ENCODE data around the gene ANKRD30B.
"Not testable (repeated sequence)": the region's sequence is repeated elsewhere in the genome, so short reads cannot be mapped to it uniquely, and the experiment has no call there.

The ANKRD30B gene

GRCh38 chr18:14855634-14856033, 107.7 kb downstream of the ANKRD30B start:
- not testable (repeated sequence) for DNase-seq

GRCh38 chr18:14856256-14856655, 108.3 kb downstream of the ANKRD30B start:
- not testable (repeated sequence) for DNase-seq

DNA sequence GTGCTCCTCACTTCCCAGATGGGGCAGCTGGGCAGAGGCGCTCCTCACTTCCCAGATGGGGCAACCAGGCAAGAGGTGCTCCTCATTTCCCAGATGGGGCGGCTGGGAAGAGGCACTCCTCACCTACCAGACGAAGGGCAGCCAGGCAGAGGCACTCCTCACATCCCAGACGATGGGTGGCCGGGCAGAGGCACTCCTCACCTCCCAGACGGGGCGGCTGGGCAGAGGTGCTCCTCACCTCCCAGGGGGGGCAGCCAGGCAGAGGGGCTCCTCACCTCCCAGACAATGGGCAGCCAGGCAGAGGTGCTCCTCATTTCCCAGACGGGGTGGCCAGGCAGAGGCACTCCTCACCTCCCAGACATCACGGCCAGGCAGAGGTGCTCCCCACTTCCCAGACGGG, 110.5 kb downstream of the ANKRD30B start:
- DNase-seq = not testable (repeated sequence)

GRCh38 chr18:14859995-14860394, 112.0 kb downstream of the ANKRD30B start:
- not testable (repeated sequence) for DNase-seq

- not testable (repeated sequence) for DNase-seq
Observed at GRCh38 chr18:14866426-14866825, 118.5 kb downstream of the ANKRD30B start.

GRCh38 chr18:14867988-14868387, 120.0 kb downstream of the ANKRD30B start:
- DNase-seq = not testable (repeated sequence)

GRCh38 chr18:14868825-14869224, 120.9 kb downstream of the ANKRD30B start:
- not testable (repeated sequence) for DNase-seq

DNA sequence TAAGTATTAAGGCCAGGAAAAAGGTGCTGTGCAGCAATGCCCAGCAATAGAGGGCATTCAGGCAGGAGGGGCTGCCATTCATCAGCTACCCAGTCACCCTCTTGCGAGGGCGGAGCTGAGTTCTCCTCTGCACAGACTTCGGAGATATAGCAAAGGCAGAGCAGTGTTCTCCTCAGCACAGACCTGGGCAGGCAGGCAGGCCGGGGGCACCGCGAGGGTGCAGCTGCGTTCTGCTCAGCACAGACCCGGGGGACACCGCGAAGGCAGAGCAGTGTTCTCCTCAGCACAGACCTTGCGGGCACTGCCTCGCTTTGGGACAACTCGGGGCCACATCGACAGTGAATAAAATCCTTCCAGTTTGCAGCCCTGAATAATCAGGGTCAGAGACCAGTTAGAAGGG, 130.9 kb downstream of the ANKRD30B start:
- DNase-seq = not testable (repeated sequence)

DNA sequence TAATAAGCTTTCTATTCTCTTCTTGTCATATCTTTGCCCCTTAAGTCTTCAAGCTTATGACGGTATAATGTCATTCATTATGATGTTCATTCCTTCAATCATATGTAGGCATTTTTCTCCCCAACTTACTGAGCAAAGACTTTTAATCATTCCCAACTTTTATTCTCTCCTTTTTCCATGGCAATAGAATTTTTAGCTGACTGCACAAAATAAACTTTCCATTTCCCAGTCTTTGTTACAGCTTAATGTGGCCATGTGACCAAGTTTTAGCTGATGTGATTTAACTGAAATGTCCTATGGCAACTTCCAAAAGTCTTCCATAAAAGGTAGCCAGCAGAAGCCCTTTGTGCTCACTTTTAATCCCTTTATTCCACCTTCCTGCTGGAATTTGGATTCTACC, 152.5 kb downstream of the ANKRD30B start:
- DNase-seq = no peak

Data from DMS53 (cell line).